NCI-H2196 treated with DMSO at 0.1 percent for 48 hours (cell line): Measurements from ENCODE around the gene RAP1GAP.
"Not testable (repeated sequence)": the region's sequence is repeated elsewhere in the genome, so short reads cannot be mapped to it uniquely, and the experiment has no call there.

Source experiments
- DNase-seq: peaks from one replicate; lab custom pipeline; 2025; ENCODE audit not compliant: unreplicated experiment; lab: John Stamatoyannopoulos, UW

Gene RAP1GAP

DNA sequence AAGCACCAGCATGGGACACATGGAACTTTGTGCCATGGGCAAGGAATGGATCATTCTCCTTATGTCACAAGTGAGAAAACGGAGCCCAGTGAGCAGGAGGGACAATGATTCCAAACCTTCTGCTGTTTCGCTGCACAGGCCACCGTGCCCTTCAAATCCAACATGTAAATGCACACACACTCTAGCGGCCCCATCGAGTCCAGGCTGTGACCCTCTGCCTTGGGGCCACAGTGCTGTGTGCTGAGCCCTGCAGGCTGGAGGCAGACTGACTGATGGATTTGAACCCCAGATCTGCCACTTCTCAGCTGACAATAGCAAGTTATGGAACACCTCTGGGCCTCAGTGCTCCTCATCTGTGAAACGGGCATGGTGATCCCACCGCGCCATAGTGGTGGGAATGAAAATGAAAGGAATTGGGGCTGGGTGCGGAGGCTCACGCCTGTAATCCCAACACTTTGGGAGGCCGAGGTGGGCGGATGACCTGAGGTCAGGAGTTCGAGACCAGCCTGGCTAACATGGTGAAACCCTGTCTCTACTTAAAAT is 96.4 kb downstream of the RAP1GAP start:
- DNase-seq: no peak

DNA sequence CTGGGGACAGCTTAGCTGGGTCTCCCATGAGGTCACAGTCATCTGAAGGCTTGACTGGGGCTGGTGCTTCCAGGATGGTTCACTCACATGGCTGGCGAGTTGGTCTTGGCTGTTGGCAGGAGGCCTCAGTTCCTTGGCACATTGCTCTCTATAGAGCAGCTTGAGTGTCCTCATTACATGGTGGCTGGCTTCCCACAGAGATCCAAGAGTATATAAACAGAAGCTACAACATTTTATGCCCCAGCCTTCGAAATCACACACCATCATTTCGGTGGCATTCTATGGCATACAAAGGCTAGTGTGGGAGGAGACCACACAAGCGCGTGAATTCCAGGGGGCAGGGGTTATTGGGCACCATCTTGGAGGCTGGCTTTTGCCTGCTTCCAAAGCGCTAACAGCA is 96.9 kb downstream of the RAP1GAP start:
- DNase-seq: no peak

DNA sequence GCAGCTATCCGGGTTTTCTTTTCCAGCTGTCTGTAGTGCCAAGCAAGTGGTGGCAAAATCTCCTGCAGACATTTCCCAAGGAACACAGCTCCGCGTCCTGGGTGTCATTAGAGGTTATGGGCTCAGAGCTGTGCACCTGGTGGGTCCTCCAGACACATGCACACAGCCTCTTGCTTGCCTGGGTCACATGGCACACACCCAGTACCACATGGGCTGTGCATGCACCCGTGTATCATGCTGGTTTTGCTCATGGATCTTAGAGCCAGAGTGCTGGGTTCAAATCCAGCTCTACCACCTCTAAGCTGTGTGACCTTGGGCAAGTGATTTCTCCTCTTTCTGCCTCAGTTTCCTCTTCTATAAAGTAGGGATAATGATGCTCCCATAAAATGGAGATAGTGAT is 98.3 kb downstream of the RAP1GAP start:
- DNase-seq: no peak

DNA sequence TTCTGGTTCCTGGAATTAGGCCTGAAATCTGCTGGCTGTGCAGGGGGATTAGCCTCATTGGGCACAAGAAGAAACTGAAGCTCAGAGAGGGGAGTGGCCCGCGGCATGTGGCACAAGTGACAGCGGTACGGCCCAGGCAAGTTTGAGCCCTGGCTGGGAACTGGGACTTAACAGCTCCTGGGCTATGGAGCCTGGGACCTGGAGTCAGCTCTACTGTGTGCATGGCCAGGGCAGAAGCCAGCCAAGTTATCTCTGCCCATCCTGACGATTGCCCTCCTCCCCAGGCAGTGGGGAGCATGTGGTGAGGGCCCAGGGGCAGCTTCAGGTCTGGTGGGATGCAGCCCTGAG is 98.7 kb downstream of the RAP1GAP start:
- DNase-seq: no peak

DNA sequence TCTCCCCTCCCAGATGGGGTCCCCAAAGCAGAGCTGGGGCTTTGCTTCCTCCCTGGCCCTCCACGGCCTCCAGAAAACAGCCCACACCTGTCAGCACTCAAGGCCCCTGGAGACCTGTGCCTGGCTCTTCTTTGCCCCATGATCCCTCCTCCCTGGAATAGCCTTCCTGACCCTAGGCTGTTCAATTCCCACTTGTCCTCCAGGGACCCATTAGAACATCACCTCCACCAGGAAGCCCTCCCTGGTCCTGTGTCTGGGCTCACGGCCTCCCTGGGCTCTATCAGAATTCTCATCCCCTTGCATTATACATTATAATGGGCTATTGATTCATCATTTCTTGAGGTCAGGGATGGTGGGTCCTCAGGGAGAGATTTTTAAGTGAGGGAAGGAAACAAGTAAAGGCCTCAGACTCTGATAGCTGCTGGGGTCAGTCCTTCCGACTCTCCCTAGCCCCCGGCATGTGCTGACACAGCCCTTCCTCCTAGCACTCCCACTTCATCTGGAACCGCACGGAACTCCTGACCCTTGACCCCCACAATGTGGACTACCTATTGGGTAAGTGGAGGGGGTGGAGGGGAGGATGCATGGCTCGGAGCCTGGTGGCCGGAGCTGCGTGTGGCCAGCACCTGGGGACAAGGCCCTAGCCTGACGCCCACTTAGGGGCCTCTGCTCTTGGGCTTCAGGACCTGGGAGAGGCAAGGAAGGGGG is 99.2 kb downstream of the RAP1GAP start:
- DNase-seq: no peak

DNA sequence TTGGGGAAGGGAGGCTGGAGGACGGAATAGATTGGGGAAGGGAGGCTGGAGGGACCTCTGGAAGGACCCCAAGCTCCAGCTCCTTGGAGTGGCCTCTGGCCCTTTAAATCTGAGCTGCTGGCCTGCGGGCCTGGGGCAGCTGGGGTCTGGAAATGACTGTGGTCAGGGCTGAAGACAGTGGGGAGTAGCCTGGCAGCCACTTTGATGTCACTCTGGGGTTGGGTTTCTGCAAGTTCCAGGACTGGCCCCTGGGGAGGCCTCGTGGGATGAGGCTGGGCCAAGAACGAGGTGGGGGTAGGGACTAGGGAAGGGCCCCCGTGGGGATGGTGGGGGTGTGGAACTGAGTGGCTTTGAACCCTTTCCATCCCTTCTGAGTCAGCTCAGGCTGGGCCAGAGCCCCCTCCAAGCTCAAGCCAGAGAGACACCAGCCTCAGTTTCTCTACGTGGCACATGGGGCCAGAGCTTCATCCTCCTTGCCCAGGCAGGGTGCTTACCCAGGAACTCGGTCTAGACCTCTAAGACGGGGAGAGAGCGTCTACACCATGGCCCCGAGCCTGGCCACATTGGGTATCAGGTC is 100.3 kb downstream of the RAP1GAP start:
- no peak for DNase-seq

DNA sequence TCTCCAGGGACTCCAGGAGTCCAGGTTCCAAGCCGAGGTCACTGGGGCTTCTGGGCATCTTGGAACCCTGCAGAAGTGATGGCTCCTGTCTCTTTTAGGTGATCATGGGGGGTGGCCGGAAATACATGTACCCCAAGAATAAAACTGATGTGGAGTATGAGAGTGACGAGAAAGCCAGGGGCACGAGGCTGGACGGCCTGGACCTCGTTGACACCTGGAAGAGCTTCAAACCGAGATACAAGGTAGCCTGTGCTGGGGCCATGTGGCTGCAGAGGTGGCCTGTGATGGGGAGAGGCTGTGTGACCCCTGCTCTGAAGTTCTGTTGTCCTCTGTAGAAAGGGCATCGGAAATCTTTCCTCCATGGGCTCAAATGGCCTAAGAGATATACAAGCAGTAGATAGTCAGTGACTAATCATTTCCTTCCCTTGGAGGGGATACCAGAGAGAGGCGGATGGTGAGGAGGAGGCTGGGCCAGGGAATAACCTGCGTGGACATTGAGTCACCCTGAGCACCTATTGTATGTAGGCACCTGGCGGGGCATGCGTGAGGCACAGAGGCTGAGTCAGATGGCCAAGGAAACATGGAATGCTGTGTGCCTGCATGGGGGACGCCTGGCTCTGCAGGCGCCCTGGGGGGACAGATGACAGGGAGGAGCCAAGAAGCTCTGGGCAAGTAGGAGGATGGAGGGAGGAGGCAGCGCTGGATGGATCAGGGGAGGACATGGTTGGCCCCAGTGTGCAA is 101.0 kb downstream of the RAP1GAP start:
- no peak for DNase-seq

DNA sequence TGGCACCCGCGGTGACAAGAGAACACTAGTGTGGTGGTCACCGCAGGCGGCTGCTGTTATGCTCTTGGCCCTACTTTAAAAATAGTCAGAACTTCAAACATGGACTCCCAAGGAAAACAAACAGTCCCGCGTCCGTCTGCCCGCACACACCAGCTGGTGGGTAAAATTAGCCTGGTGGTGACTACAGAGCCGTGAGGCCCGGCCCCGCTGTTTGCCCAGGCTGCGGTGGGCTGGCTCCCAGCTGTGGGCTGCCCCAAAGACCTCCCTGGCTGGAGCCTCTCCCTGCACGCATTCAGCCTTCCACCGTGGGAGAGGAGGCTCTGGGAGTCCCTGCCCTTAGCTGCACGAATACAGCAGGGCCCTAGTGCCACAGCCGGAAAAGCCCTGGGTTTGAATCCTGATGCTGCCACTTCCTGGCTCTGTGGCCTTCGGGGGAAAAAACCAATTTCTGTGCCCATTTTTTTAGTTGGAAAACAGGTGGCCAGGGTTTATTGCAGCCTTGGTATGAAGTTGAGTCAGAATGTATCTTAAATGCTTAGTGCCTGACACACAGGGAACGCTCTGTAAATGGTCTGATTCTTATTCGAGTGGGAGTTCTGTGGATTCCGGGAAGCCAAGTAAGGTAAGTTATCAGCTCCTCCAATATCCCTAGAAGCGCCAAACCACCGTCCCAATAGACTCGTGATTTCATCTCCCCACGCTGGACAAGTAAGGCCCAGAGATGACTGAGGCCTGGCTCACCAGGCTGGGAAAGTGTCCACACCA is 101.7 kb downstream of the RAP1GAP start:
- DNase-seq: no peak

DNA sequence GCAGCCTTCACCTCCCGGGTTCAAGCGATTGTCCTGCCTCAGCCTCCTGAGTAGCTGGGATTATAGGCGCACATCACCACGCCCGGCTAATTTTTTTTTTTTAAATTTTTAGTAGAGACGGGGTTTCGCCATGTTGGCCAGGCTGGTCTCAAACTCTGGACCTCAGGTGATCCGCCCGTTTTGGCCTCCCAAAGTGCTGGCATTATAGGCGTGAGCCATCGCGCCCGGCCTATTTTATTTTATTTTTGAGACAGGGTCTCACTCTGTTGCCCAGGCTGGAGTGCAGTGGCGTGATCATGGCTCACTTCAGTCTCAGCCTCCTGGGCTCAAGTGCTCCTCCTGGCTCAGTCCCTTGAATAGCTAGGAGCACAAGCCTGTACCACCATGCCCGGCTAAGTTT is 102.8 kb downstream of the RAP1GAP start:
- DNase-seq: not testable (repeated sequence)

DNA sequence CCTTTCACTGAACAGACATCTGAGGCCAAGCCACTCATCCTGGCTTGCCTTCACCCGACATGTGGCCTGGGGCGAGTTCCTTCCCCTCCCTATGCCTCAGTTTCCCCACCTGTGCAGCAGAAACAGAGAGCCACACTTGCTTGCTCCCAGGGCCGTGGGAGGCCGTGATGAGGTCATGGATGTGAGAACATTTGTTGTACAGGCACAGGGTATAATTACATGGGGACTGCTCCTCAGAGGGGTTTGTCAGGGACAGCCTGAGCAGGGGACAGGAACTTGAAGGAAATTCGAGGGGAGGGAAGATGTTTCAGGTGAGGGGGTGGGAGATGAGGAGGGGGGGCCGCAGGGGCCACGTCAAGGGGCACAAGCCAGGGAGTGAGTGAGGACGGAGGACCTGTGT is 103.9 kb downstream of the RAP1GAP start:
- no peak for DNase-seq

DNA sequence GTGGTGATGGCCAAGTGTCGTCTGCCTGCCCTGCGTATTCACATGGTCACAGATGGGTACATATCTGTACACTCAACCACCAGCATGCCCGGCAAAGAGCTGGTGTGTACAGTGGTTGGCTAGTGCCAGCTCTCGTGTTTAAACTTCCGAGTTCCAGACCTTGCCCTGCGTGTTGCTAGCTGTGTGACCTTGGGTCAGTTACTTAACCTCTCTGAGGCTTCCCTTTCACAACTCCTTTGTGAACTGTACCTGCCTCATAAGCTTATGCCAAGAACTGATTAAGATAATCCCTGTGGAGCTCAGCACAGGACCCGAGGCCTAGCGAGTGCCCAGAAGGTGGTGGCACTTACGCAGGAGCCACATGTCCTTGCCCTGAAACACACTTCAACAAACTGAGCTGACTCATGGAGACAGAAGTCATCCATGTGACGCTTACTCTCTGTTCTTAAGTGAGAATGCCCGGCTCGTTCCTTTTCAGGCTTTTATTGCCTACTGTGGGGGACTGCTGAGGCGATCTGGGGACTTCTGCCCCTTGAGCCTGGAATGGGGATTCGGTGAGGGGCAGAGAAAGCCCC is 104.5 kb downstream of the RAP1GAP start:
- DNase-seq: no peak

DNA sequence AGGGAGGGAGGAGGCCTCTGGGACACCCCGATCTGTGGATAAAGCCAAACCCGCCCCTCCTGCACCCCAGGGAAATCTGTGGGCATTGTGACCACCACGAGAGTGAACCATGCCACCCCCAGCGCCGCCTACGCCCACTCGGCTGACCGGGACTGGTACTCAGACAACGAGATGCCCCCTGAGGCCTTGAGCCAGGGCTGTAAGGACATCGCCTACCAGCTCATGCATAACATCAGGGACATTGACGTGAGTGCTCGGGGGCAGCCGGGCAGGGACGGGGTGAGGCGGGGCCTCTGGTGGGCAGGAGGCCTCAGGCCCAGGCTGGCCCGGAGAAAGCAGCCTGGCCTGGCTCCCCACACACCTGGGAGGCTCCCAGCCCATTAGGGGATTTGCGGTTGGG is 105.2 kb downstream of the RAP1GAP start:
- no peak for DNase-seq

DNA sequence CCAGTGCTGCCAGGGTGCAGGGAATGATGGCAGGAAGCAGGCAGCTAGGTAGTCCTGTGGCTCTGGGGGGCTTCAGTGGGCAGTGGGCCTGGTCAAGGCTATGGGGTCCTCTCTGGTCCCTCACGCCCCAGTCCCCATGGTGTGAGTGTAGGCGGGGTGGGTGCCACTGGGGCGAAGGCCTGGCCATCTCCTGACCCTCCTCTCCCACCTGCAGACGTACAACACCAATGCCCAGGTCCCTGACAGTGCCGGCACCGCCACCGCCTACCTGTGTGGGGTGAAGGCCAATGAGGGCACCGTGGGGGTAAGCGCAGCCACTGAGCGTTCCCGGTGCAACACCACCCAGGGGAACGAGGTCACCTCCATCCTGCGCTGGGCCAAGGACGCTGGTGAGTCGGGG is 106.3 kb downstream of the RAP1GAP start:
- no peak for DNase-seq

DNA sequence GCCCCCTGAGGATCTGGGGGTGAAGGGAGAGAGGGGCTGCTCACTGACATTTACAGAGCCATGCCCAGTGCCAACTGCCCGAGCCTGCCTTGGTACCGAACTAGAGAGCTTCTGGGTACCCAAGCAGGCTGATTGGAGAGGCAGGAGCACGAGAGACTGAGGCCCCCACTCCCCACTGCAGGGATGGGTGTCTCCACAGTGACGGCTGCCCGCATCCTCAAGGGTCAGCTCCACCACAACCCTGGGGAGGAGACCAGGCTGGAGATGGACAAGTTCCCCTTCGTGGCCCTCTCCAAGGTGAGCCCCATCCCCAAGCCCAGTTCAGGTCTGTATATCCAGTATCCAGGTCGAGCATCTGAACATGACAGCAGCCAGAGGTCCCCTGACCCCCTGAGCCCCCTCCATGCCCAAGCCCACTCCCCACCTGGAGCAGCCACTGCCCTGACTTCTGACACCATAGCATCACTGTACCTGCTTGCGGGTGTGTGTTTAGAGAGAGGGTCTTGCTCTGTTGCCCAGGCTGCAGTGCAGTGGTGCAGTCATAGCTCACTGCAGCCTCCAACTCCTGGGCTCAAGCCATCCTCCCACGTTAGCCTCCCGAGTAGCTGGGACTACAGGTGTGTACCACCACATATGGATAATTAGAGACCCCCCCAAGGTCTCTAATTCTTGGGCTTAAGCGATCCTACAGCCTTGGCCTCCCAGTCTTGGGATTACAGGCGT is 108.1 kb downstream of the RAP1GAP start:
- DNase-seq: no peak

DNA sequence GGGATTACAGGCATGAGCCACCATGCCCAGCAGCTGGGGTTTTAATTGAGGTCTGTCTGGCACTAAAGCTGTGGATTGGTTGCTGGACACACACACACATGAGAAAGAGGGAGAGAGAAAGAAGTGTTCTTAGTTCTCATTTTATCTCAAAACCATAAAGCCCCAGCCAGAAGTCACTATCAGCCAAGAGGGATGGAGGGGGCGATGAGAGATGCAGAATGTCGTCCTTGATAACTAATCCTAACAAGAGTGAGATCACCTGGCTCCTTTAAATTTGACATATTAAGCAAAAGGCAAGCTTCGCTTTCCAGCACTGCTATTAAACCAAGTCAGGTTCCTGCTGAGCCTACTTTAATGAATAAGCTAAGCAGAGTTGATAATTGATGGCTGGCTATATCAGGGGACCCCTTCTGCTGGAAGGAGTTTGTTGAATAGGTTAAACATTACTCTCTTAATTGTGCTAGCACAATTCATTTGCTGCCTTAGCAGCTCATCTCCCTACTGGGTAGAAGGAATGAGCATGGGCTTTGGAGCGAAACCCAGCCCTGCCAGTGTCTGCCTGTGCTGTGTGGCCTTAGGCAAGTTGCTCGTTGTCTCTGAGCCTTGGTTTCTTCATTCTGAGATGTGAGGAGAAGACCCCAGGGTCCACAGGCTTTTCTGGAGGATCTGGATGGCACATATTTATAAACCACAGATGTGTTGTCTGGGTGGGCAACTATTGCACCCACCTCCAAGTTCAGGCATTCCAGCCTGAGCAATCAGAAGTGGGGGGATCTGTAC is 109.2 kb downstream of the RAP1GAP start:
- DNase-seq: no peak

DNA sequence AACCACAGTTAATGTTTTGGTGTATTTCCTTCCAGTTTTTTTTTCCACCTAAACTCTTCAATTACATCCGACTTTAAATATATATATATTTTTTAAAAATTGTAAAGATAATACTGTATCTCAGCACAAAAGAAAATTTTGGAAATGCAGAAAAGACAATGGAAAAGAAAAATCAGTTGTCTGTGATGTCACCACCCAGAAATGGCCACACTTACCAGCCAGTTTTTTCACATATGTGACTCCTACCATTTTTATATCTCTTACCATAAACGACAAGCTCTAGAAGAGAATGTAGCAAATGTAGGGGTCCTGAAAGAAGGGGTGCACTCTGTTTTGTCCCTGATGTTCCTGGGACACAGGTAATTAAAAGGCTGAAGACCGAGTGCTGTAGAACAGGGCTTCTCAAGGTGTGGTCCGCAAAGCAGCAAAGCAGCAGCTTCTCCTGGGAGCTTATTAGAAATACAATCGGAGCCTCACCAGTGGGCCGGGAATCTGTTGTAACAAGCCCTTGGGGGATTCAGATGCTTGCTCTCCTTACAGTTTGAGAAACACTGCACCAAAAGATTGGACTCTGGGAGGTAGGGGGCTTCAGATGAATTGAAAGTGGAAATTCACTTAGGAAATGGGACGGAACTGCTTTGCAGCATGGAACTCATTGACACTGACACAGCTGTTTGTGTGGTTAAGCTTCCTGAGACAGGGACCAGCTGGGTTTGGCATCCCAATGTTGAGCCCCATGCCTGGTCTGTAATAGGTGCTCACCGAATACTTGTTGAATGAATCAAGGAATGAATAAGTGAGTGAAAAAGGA is 115.8 kb downstream of the RAP1GAP start:
- DNase-seq: no peak

DNA sequence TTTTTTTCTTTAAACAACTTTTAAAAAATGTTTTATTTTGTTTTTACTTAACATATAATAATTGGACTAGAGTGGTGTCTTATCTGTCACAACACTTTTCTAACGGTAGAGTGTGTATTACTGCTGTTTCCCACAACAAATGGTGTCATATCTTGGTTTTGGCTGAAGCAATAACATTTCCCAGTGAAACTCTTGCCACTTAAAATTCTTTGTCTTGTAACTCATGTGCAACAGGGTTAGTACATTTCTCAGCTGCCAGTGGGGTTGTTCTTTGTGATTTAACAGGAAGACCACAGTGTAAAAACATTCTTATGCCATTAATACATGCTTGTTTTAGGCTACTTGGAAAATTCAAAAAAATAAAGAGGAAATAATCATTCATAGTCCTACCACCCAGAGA is 116.4 kb downstream of the RAP1GAP start:
- DNase-seq: no peak

DNA sequence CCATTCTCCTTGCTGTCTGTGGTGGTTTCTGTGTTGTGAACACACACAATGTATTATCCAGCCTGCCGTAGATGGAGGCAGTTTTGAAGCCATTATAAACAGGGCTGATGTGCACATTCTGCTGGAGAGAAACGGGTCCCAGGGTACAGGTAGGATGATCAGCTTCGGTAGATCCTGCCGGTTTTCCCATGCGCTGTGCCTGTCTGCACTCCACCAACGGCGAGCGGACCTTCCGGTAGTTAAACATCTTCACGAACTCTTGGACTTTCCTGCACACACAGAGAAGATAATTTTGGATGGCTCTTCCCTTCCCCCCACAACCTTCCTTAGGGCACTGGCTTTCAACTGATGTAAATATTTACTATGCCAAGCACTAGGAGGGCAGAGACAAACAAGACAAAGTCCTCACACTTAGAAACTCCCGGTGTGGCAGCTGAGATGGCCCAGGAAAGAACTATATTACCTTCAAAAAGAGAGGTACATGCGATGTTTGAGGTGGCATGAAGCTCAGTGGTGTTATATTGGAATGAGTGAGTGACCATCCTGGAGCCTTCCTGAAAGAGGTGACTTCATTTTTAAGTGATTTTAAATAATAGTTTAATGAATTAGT is 118.2 kb downstream of the RAP1GAP start:
- DNase-seq: no peak
